GM12878 (cell line): ENCODE data around the gene RPL29. TPM values are rescaled to one million over a fixed set of nuclear protein-coding genes. Genes with fewer than 3 reads are reported as not detected.

Experiments used
- ATAC-seq: fragments of 200-7000 bp; cut with Tn5 transposase; 3 replicates; pipeline ENCODE4 v1.9.1; 2020; ENCODE audit warnings: mild to moderate bottlenecking, moderate library complexity
- BruUV-seq: library from RNA; stranded (reverse); fragments of 400-500 nt; replicated peaks from 2 replicates; lab custom pipeline; 2021; lab: Mats Ljungman, UMichigan
- CTCF ChIA-PET: fragments of 300-600 bp; sonication (Branson Sonifier 250); formaldehyde crosslinking; extraction: SDS; loops from one replicate; lab custom pipeline; 2021; ENCODE audit warnings: inconsistent platforms; lab: Yijun Ruan, JAX
- POLR2A ChIA-PET: fragments of 350-600 bp; formaldehyde crosslinking; extraction: SDS; loops from one replicate; lab custom pipeline; 2021; ENCODE audit warnings: inconsistent platforms; lab: Charles Lee
- RAD21 ChIA-PET: fragments of 300-600 bp; sonication (Branson Sonifier 250); formaldehyde crosslinking; loops from one replicate; lab custom pipeline; 2023; ENCODE audit warnings: antibody characterized with exemption; ENCODE audit not compliant: unreplicated experiment; lab: Charles Lee
- SMC1A ChIA-PET: fragments of 300-600 bp; sonication (Branson Sonifier 250); formaldehyde crosslinking; loops from one replicate; lab custom pipeline; 2023; ENCODE audit not compliant: unreplicated experiment, uncharacterized antibody; lab: Charles Lee
- DNase-seq: peaks from one replicate; pipeline ENCODE4 v3.0.0-alpha.2; 2011; ENCODE audit warnings: low read depth, low spot score
- FAIRE-seq: peaks from 3 replicates; lab custom pipeline; 2011; peaks lifted over from hg19 to GRCh38; lab: Jason Lieb, UNC
- H2AFZ ChIP-seq: 2 replicates; pipeline ENCODE4 v1.6.0; 2011; ENCODE audit warnings: low read depth, low read length, control low read depth; ENCODE audit not compliant: control insufficient read depth
- H3K27ac ChIP-seq: 2 replicates; pipeline ENCODE4 v1.5.1; 2011; ENCODE audit warnings: control low read depth; ENCODE audit not compliant: control insufficient read depth, insufficient read depth
- H3K27me3 ChIP-seq, 2 experiments: replicated peaks in 1 of 2; 2 replicates each; pipeline versions ENCODE4 v1.6.0 to v1.6.1; 2011; ENCODE audit warnings: low read length in 1 of 2; ENCODE audit not compliant: control insufficient read depth in 2 of 2, insufficient read depth in 2 of 2
- H3K36me3 ChIP-seq, 2 experiments: 2 replicates each; pipeline ENCODE4 v1.5.1; 2011; ENCODE audit warnings: low read length in 1 of 2; ENCODE audit not compliant: control insufficient read depth in 2 of 2, insufficient read depth in 2 of 2
- H3K4me1 ChIP-seq: 2 replicates; pipeline ENCODE4 v1.6.1; 2011; ENCODE audit warnings: mild to moderate bottlenecking, low read length, moderate library complexity, mixed read lengths; ENCODE audit not compliant: control insufficient read depth, insufficient read depth
- H3K4me2 ChIP-seq: 2 replicates; pipeline ENCODE4 v1.6.0; 2011; ENCODE audit warnings: control low read depth; ENCODE audit not compliant: control insufficient read depth, insufficient read depth
- H3K4me3 ChIP-seq: fragments of 200-600 bp; sonication (generic); 2 replicates; pipeline ENCODE4 v1.5.1; 2016
- H3K79me2 ChIP-seq: 2 replicates; pipeline ENCODE4 v1.6.0; 2011; ENCODE audit warnings: low read length; ENCODE audit not compliant: control insufficient read depth, insufficient read depth
- H3K9ac ChIP-seq: 2 replicates; pipeline ENCODE4 v1.8.0; 2011; ENCODE audit warnings: low read length, control low read depth, mixed read lengths; ENCODE audit not compliant: control insufficient read depth, insufficient read depth
- H3K9me3 ChIP-seq: replicated peaks from 3 replicates; pipeline ENCODE4 v1.5.1; 2011; ENCODE audit warnings: mild to moderate bottlenecking, low read length; ENCODE audit not compliant: control insufficient read depth, insufficient read depth
- H4K20me1 ChIP-seq: 2 replicates; pipeline ENCODE4 v1.6.0; 2011; ENCODE audit not compliant: control insufficient read depth, insufficient read depth
- CBX3 ChIP-seq: fragments of 200-600 bp; sonication (generic); IDR thresholded peaks from 2 replicates; pipeline ENCODE4 v1.6.1; 2016; ENCODE audit warnings: low read depth, borderline replicate concordance
- LARP7 ChIP-seq: fragments of 450-650 bp; IDR thresholded peaks from 2 replicates; pipeline ENCODE4 v1.6.1; 2017; ENCODE audit warnings: mild to moderate bottlenecking
- NFYB ChIP-seq: IDR thresholded peaks from 2 replicates; pipeline ENCODE4 v1.6.1; 2011; ENCODE audit warnings: low read depth, mild to moderate bottlenecking, low read length, improper control_type of control experiment, moderate library complexity; ENCODE audit not compliant: insufficient read depth
- NRF1 ChIP-seq: conservative IDR thresholded peaks from 2 replicates; pipeline ENCODE4 v1.6.1; 2011; ENCODE audit warnings: mild to moderate bottlenecking, low read depth, low read length, improper control_type of control experiment
- WGBS: methylation state at CpG from one replicate; pipeline ENCODE4 v1.1.6; 2016; ENCODE audit warnings: low lambda C conversion rate; ENCODE audit not compliant: insufficient replicate concordance, insufficient coverage; ENCODE audit errors: missing lambda C conversion rate; 5-methylcytosine and 5-hydroxymethylcytosine counted together
- in situ Hi-C: fragments of 300-500 bp; cut with MboI; formaldehyde crosslinking; loops from 9 replicates; pipeline ENCODE4 v1.14.3; 2018; ENCODE audit warnings: mixed read lengths
- intact Hi-C: fragments of 100-400 bp; cut with micrococcal nuclease; formaldehyde crosslinking; loops from one replicate; pipeline ENCODE4 v1.14.2; 2022; ENCODE audit not compliant: unreplicated experiment
- polyA plus RNA-seq, 11 experiments: library from polyadenylated mRNA; depleted of rRNA in 4 of 11; unstranded in 6 of 11; stranded (reverse) in 5 of 11; fragments of >200 nt; fragmentation: Nextera tagmentation in 4 of 11; fragmentation: Illumina TruSeq in 1 of 11; extraction: Ambion mirVana in 4 of 11; extraction: Trizol in 1 of 11; gene quantifications; 1 replicate in 1 of 11; 2 replicates in 10 of 11; pipeline versions ENCODE4 v1.2.1 to v1.2.3, GENCODE V29; 2011 to 2016; ENCODE audit warnings: inconsistent platforms in 2 of 11, missing spikeins in 2 of 11, low read depth in 1 of 11
- total RNA-seq, 4 experiments: library from RNA; depleted of rRNA in 3 of 4; stranded (reverse); fragments of >200 nt in 3 of 4; fragmentation: Illumina TruSeq in 1 of 4; extraction: Trizol in 1 of 4; gene quantifications; 2 replicates each; pipeline versions ENCODE4 v1.2.1 to v1.2.3, GENCODE V29; 2013 to 2021
- TF ChIP-seq, protein P1 (sequence below): fragments of 150-350 bp; IDR thresholded peaks from 2 replicates; pipeline ENCODE4 v1.6.1; 2014; ENCODE audit warnings: mild to moderate bottlenecking, low read depth, low read length
- TF ChIP-seq, protein P2 (sequence below): fragments of 450-650 bp; IDR thresholded peaks from 2 replicates; pipeline ENCODE4 v1.6.1; 2018; ENCODE audit warnings: borderline replicate concordance, mild to moderate bottlenecking; ENCODE audit not compliant: partially characterized antibody

Gene RPL29
- total and polyA plus RNA-seq, 10 of the 15 experiments (the other 5 are each of a cell fraction or from before 2014, with no cell fraction given): 1,053 to 2,477 (median 1,657) TPM

DNA sequence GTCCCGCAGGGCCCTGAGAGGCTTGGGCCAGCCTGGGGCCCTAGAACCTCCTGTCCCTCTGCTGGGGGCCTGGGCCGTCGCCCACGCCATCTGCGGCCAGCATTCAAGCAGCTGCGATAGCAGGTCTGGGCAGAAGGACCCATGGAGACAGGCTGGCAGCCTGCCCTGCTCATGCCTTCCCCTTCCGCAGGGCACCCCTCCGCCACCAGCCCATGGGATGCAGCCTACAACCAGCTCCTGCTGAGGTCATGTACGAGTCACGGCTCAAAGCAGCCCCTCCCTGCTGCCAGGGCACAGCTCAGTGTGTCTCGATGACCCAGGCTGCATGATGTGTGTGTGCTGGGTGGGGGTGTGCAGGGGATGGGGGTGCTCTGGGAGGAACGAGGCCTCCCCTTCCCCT is 32.9 kb upstream of the RPL29 start:
- Histone ChIP-seq H2AFZ (no peak overlapping the region), H3K36me3 (no peaks in the 10 kb centered on the region), H3K79me2 (no peaks in the 10 kb centered on the region), H3K4me1 (peaks cover 14% of the 10 kb centered on the region), H3K9me3 (no peaks in the 10 kb centered on the region; the same call in 2 of the 3 replicates), H3K9ac (no peak overlapping the region), H3K4me3 (no peak overlapping the region), H3K27ac (no peak overlapping the region), H3K4me2 (no peak overlapping the region), H4K20me1 (no peaks in the 10 kb centered on the region), H3K27me3 (no peaks in the 10 kb centered on the region)
- ChIA-PET RAD21 (interaction anchor here (1.0 to 1.5 kb wide), 3 partner anchors 25 to 29 kb away, joined by 3 to 8 read pairs (median 4); no protein-coding TSS in a partner anchor), CTCF (interaction anchor here (0.8 to 1.3 kb wide), 2 partner anchors 25 to 26 kb away, joined by 3 read pairs; no protein-coding TSS in a partner anchor), POLR2A (interaction anchor here (1.1 kb wide), 1 partner anchor 24 kb away, joined by 3 read pairs; no protein-coding TSS in a partner anchor), SMC1A (interaction anchor here (0.8 to 1.8 kb wide), 3 partner anchors 8 to 24 kb away, joined by 4 to 6 read pairs (median 4); no protein-coding TSS in a partner anchor)
- FAIRE-seq: no peak
- in situ Hi-C loops (no loop called here), intact Hi-C loops (no loop called here)
- no TSS peak for BruUV-seq
- ATAC-seq: no peak
- WGBS: 68% methylated on average over 12 of the region's 12 CpGs
- DNase-seq: no peak
- no peak for TF ChIP-seq NRF1
- no peak for TF ChIP-seq CBX3
- no peak for TF ChIP-seq NFYB
- TF ChIP-seq, protein P1, sequence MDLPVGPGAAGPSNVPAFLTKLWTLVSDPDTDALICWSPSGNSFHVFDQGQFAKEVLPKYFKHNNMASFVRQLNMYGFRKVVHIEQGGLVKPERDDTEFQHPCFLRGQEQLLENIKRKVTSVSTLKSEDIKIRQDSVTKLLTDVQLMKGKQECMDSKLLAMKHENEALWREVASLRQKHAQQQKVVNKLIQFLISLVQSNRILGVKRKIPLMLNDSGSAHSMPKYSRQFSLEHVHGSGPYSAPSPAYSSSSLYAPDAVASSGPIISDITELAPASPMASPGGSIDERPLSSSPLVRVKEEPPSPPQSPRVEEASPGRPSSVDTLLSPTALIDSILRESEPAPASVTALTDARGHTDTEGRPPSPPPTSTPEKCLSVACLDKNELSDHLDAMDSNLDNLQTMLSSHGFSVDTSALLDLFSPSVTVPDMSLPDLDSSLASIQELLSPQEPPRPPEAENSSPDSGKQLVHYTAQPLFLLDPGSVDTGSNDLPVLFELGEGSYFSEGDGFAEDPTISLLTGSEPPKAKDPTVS: no peak
- TF ChIP-seq, protein P2, sequence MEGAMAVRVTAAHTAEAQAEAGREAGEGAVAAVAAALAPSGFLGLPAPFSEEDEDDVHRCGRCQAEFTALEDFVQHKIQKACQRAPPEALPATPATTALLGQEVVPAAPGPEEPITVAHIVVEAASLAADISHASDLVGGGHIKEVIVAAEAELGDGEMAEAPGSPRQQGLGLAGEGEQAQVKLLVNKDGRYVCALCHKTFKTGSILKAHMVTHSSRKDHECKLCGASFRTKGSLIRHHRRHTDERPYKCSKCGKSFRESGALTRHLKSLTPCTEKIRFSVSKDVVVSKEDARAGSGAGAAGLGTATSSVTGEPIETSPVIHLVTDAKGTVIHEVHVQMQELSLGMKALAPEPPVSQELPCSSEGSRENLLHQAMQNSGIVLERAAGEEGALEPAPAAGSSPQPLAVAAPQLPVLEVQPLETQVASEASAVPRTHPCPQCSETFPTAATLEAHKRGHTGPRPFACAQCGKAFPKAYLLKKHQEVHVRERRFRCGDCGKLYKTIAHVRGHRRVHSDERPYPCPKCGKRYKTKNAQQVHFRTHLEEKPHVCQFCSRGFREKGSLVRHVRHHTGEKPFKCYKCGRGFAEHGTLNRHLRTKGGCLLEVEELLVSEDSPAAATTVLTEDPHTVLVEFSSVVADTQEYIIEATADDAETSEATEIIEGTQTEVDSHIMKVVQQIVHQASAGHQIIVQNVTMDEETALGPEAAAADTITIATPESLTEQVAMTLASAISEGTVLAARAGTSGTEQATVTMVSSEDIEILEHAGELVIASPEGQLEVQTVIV: no peak
- TF ChIP-seq LARP7: no peak
